ENCODE results near the gene FRMD1. TPM values are rescaled to one million over a fixed set of nuclear protein-coding genes. Genes with fewer than 3 reads are reported as not detected.

Gene FRMD1
- total and polyA plus RNA-seq, 2 experiments from 2014 or later, result 0.07 TPM; not detected in 1

DNA sequence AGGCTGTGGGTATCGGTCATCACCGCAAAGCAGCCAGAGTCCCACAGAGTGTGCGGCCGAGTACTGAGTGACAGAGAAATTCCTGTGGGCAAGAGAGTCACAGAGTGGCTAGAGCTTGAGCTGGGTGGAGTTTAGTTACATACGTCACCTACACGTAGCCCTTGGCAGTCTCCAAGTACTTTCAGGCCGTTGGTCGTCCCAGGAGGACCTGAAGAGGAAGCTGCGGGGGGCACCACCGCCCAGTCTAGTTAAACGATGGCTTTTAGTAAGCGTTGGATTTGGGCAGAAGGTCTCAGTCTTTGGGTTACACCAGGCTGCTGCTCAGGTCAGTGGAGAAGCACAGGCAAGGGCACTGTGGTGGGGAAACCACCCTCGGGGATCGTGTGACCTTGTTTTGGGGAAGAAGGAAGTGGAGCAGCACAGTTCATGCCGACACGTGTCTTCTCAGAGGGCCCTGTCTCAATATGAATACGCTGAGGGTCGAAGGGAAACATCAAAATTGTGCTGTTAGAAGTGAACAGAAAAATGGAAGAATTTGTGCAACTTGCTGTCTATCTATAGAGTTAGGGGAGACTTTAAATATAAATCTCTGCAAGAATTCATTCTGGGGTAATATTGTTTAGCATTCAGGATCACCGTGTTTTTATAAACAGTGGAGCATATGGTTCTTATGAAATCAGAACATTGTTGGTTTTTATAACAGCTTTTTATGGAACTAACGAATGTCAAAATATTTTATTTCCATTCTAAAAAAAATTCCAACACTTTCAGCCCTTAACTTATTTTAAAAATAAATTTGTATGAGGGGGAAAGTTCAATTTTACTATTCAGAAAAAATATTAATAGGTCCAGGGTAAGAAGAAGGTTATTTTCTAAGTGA is 52.9 kb downstream of the FRMD1 start:
- Histone ChIP-seq H4K20me1 (ENCODE audit: insufficient read depth, poor library complexity, severe bottlenecking) (no peaks in the 10 kb centered on the region), H3K36me3 (replicated peaks; ENCODE audit: insufficient read depth, low read depth) (no peaks in the 10 kb centered on the region), H3K27ac (no peak overlapping the region), H3K79me2 (no peaks in the 10 kb centered on the region), H3K4me1 (ENCODE audit: insufficient read depth) (peaks cover 33% of the 10 kb centered on the region), H3K4me2 (no peak overlapping the region), H3K9me3 (ENCODE audit: low read depth) (no peaks in the 10 kb centered on the region), H3K4me3 (no peak overlapping the region), H3K27me3 (no peaks in the 10 kb centered on the region), H3K9me2 (replicated peaks; ENCODE audit: insufficient read depth) (no peaks in the 10 kb centered on the region), H2AFZ (no peak overlapping the region)
- no peak for DNase-seq (ENCODE audit: low spot score)
- TF ChIP-seq EZH2phosphoT487 (IDR thresholded peaks at IDR 0.05; ENCODE audit: low read depth, severe bottlenecking, unreplicated experiment), result no peak
- TF ChIP-seq, protein P1, sequence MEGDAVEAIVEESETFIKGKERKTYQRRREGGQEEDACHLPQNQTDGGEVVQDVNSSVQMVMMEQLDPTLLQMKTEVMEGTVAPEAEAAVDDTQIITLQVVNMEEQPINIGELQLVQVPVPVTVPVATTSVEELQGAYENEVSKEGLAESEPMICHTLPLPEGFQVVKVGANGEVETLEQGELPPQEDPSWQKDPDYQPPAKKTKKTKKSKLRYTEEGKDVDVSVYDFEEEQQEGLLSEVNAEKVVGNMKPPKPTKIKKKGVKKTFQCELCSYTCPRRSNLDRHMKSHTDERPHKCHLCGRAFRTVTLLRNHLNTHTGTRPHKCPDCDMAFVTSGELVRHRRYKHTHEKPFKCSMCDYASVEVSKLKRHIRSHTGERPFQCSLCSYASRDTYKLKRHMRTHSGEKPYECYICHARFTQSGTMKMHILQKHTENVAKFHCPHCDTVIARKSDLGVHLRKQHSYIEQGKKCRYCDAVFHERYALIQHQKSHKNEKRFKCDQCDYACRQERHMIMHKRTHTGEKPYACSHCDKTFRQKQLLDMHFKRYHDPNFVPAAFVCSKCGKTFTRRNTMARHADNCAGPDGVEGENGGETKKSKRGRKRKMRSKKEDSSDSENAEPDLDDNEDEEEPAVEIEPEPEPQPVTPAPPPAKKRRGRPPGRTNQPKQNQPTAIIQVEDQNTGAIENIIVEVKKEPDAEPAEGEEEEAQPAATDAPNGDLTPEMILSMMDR (IDR thresholded peaks at IDR 0.05; ENCODE audit: poor library complexity), result no peak
- TF ChIP-seq EZH2 (IDR thresholded peaks at IDR 0.05; ENCODE audit: borderline replicate concordance), result no peak
- 83% methylated on average over 20 of the region's 20 CpGs for WGBS (ENCODE audit: low lambda C conversion rate, missing lambda C conversion rate)

DNA sequence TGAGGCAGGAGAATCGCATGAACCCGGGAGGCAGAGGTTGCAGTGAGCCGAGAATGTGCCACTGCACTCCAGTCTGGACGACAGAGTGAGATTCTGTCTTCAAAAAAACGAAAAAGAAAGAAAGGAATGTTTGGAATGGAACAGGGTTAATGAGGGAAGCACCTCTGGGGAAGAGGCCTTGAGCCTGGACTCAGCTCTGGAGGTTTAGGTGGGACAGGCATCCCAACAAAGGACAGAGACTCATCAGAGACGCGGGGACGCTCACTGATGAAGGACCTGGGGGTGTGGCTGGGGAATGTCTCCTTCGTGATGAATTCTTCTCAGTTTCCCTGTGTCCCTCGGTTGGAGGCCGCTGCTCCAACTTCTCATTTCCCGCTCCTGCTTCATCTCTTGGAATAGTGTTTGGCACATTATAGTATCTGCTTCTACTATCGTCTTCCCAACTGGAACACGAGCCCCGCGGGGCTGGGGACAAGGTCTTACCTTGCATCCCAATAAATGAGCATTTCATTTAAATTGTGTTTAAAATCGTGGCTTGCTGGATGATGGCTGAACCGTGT is 54.0 kb downstream of the FRMD1 start:
- H3K36me3 ChIP-seq (replicated peaks; ENCODE audit: insufficient read depth, low read depth), result no peaks in the 10 kb centered on the region
- no peaks in the 10 kb centered on the region for H3K9me3 ChIP-seq (ENCODE audit: low read depth)
- no peaks in the 10 kb centered on the region for H3K79me2 ChIP-seq
- DNase-seq (ENCODE audit: low spot score), result no peak
- no peaks in the 10 kb centered on the region for H3K27me3 ChIP-seq
- no peak overlapping the region for H2AFZ ChIP-seq
- H3K9me2 ChIP-seq (replicated peaks; ENCODE audit: insufficient read depth), result no peaks in the 10 kb centered on the region
- H3K4me3 ChIP-seq, result no peak overlapping the region
- H4K20me1 ChIP-seq (ENCODE audit: insufficient read depth, poor library complexity, severe bottlenecking), result no peaks in the 10 kb centered on the region
- peaks cover 29% of the 10 kb centered on the region for H3K4me1 ChIP-seq (ENCODE audit: insufficient read depth)
- 87% methylated on average over 18 of the region's 18 CpGs for WGBS (ENCODE audit: low lambda C conversion rate, missing lambda C conversion rate)
- TF ChIP-seq EZH2phosphoT487 (IDR thresholded peaks at IDR 0.05; ENCODE audit: low read depth, severe bottlenecking, unreplicated experiment) (no peak), EZH2 (IDR thresholded peaks at IDR 0.05; ENCODE audit: borderline replicate concordance) (no peak)
- TF ChIP-seq, protein P1 (IDR thresholded peaks at IDR 0.05; ENCODE audit: poor library complexity), result no peak
- H3K27ac ChIP-seq, result peak overlapping the region; percentile 81
- no peak overlapping the region for H3K4me2 ChIP-seq

DNA sequence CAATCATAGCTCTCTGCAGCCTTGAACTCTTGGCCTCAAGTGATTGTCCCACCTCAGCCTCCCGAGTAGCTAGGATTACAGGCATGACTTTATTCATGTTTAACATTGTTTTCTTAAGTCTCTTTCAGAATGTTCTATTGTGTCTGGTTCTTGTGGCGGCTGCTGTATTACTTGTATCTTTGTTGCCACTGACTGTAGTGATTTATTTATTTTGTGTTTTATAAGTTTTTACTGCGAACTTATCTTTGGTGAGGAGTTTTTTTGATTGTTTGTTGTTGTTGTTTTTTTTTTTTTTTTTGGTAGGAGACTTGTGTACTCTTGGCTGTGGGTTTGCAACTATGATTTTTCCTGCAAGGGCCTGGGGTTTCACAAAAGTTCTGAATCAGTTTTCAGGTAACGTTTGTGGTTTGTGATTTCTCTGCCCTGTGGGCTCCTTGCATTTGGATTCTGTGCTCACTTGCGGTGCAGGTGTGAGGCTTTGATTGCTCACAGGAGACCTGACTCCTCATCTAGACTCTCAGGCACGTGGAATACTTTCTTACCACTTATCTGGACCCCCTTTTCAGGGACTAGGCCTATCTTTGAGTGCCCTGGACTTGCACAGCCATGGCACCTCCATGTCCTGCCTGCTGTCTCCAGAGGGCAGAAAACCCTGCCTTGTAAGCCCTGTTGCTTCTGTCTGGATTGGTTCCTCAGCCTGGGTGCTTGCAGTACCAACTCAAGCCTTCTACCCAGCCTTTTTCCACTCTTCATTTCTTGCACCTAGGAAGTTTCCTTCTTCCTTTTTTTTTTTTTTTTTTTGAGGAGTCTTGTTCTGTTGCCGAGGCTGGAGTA is 56.3 kb downstream of the FRMD1 start:
- H3K4me3 ChIP-seq, result no peak overlapping the region
- H3K27ac ChIP-seq, result no peak overlapping the region
- no peaks in the 10 kb centered on the region for H3K9me3 ChIP-seq (ENCODE audit: low read depth)
- peaks cover 29% of the 10 kb centered on the region for H3K4me1 ChIP-seq (ENCODE audit: insufficient read depth)
- no peak overlapping the region for H2AFZ ChIP-seq
- TF ChIP-seq EZH2phosphoT487 (IDR thresholded peaks at IDR 0.05; ENCODE audit: low read depth, severe bottlenecking, unreplicated experiment) (no peak), EZH2 (IDR thresholded peaks at IDR 0.05; ENCODE audit: borderline replicate concordance) (no peak)
- TF ChIP-seq, protein P1 (IDR thresholded peaks at IDR 0.05; ENCODE audit: poor library complexity), result no peak
- WGBS (ENCODE audit: low lambda C conversion rate, missing lambda C conversion rate), result 75% methylated on average over 7 of the region's 7 CpGs
- H3K36me3 ChIP-seq (replicated peaks; ENCODE audit: insufficient read depth, low read depth), result no peaks in the 10 kb centered on the region
- no peak overlapping the region for H3K4me2 ChIP-seq
- no peaks in the 10 kb centered on the region for H4K20me1 ChIP-seq (ENCODE audit: insufficient read depth, poor library complexity, severe bottlenecking)
- H3K27me3 ChIP-seq, result no peaks in the 10 kb centered on the region
- no peaks in the 10 kb centered on the region for H3K79me2 ChIP-seq
- H3K9me2 ChIP-seq (replicated peaks; ENCODE audit: insufficient read depth), result no peaks in the 10 kb centered on the region
- DNase-seq (ENCODE audit: low spot score), result no peak

Data from hepatocyte (in vitro differentiated cells).